HepG2 (cell line): ENCODE data around the gene PRM2. TPM values are rescaled to one million over a fixed set of nuclear protein-coding genes. Genes with fewer than 3 reads are reported as not detected.

ENCODE experiments used
- BHLHE40 ChIP-seq: IDR thresholded peaks from 2 replicates; pipeline ENCODE4 v1.6.1; 2011; ENCODE audit warnings: low read length, improper control_type of control experiment
- E2F1 ChIP-seq: sonication (generic); formaldehyde crosslinking; IDR thresholded peaks from 2 replicates; pipeline ENCODE4 v1.5.0; 2020; ENCODE audit warnings: missing genetic modification reagents
- FOXP4 ChIP-seq: sonication (generic); formaldehyde crosslinking; IDR thresholded peaks from 2 replicates; pipeline ENCODE4 v1.4.0; 2020; ENCODE audit warnings: missing genetic modification reagents
- JDP2 ChIP-seq: sonication (generic); formaldehyde crosslinking; IDR thresholded peaks from 2 replicates; pipeline ENCODE4 v1.8.1; 2022; ENCODE audit warnings: missing genetic modification reagents, borderline replicate concordance
- MXD4 ChIP-seq: IDR thresholded peaks from 2 replicates; pipeline ENCODE4 v1.6.1; 2016; ENCODE audit warnings: mild to moderate bottlenecking, missing biosample characterization, missing genetic modification reagents
- PAF1 ChIP-seq: IDR thresholded peaks from 2 replicates; pipeline ENCODE4 v1.6.1; 2016; ENCODE audit warnings: missing genetic modification reagents, missing compliant biosample characterization
- RBM22 ChIP-seq: fragments of 200-400 bp; formaldehyde crosslinking; optimal IDR thresholded peaks from 2 replicates; pipeline ENCODE3; 2017; ENCODE audit warnings: mild to moderate bottlenecking, low read length, moderate library complexity
- SNAI1 ChIP-seq: sonication (generic); formaldehyde crosslinking; IDR thresholded peaks from 2 replicates; pipeline ENCODE4 v1.5.0; 2020; ENCODE audit warnings: mild to moderate bottlenecking, missing genetic modification reagents, borderline replicate concordance
- ZFX ChIP-seq: sonication (generic); formaldehyde crosslinking; IDR thresholded peaks from 2 replicates; pipeline ENCODE4 v1.4.0; 2020; ENCODE audit warnings: mild to moderate bottlenecking, low read depth, missing genetic modification reagents, moderate library complexity
- ZNF10 ChIP-seq: sonication (generic); formaldehyde crosslinking; IDR thresholded peaks from 2 replicates; pipeline ENCODE4 v1.4.0; 2020; ENCODE audit warnings: mild to moderate bottlenecking, low read depth, missing genetic modification reagents, borderline replicate concordance
- ZNF460 ChIP-seq: sonication (generic); formaldehyde crosslinking; IDR thresholded peaks from 2 replicates; pipeline ENCODE4 v1.5.1; 2020; ENCODE audit warnings: missing genetic modification reagents, mild to moderate bottlenecking, borderline replicate concordance
- ZNF547 ChIP-seq: sonication (generic); formaldehyde crosslinking; IDR thresholded peaks from 2 replicates; pipeline ENCODE4 v1.5.1; 2020; ENCODE audit warnings: mild to moderate bottlenecking, missing genetic modification reagents
- ZNF790 ChIP-seq: sonication (generic); formaldehyde crosslinking; IDR thresholded peaks from 2 replicates; pipeline ENCODE4 v1.8.0; 2022; ENCODE audit warnings: missing genetic modification reagents, mild to moderate bottlenecking, borderline replicate concordance
- ZNF83 ChIP-seq: sonication (generic); formaldehyde crosslinking; IDR thresholded peaks from 2 replicates; pipeline ENCODE4 v1.4.0; 2020; ENCODE audit warnings: missing genetic modification reagents, mild to moderate bottlenecking, borderline replicate concordance
- ZNF841 ChIP-seq: sonication (generic); formaldehyde crosslinking; IDR thresholded peaks from 2 replicates; pipeline ENCODE4 v1.8.1; 2023; ENCODE audit warnings: missing genetic modification reagents, borderline replicate concordance
- polyA plus RNA-seq, 8 experiments: library from polyadenylated mRNA; depleted of rRNA in 3 of 8; stranded (reverse) in 7 of 8; unstranded in 1 of 8; fragments of >200 nt; fragmentation: Illumina TruSeq in 4 of 8; extraction: Trizol in 4 of 8; gene quantifications; 2 replicates each; pipeline versions ENCODE4 v1.2.1 to v1.2.3, GENCODE V29; 2011 to 2016; ENCODE audit warnings: low read depth in 4 of 8, missing spikeins in 1 of 8, mixed read lengths in 1 of 8; ENCODE audit not compliant: insufficient read depth in 1 of 8
- total RNA-seq, 5 experiments: library from RNA; depleted of rRNA; stranded (reverse); fragments of >200 nt; fragmentation: Illumina TruSeq; extraction: Trizol; gene quantifications; 2 replicates each; pipeline ENCODE4 v1.2.3, GENCODE V29; 2016; ENCODE audit warnings: low read depth in 1 of 5
- TF ChIP-seq, protein P1 (sequence below): sonication (generic); formaldehyde crosslinking; IDR thresholded peaks from 2 replicates; pipeline ENCODE4 v1.4.0; 2020; ENCODE audit warnings: mild to moderate bottlenecking, missing genetic modification reagents, borderline replicate concordance
- TF ChIP-seq, protein P2 (sequence below): sonication (generic); formaldehyde crosslinking; IDR thresholded peaks from 2 replicates; pipeline ENCODE4 v1.4.0; 2020; ENCODE audit warnings: missing genetic modification reagents, borderline replicate concordance

Gene PRM2
- total and polyA plus RNA-seq, 2 of the 13 experiments (the other 11 are each of a cell fraction or from before 2014, with no cell fraction given) = 0.54 TPM; not detected in 1

DNA sequence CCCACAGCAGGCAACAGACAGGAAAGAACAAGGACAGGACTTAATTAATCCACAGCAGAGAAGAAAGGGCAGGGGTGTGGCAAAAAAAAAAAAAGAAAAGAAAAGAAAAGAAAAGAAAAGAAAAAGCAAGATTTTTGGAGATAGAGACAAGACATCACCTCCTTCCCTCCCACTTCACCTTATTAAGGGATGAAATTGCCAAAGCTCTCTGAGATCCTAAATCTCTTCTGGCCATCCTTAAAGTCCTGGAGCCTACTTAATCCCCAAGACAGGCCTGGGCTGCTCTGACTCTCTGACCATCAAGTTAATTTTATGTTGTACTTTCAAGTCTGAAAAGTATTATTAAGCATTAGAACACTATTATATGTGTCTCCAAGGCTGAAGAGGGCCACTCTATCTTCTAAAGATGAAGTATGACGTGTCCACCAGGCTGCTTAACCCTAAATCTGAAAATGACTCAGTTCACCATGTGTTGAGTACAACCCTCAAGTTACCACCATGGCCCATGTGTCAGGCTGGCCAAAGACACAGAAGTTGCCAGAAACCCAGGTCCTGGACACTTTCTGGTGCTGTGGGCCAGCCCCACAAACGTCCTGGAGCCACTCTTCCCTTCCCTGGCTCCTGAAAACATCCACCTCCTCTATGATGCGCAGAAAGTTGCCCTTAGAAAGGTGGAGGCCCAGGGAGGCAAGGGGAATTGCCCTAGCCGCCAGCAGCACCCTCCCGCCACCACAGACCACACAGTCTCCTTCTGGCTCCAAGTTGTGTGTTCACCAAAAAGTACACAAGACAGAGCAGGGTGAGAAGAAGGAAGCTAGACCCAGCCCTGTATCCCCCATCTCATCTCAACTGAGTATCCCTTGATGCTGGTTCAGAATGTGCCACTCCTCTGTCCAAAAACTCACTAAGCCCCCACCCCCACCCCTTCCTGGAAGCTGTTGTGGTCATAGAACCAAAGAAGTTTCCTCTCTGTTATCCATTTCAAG is 23.0 kb downstream of the PRM2 start (continued):
- TF ChIP-seq, protein P1, sequence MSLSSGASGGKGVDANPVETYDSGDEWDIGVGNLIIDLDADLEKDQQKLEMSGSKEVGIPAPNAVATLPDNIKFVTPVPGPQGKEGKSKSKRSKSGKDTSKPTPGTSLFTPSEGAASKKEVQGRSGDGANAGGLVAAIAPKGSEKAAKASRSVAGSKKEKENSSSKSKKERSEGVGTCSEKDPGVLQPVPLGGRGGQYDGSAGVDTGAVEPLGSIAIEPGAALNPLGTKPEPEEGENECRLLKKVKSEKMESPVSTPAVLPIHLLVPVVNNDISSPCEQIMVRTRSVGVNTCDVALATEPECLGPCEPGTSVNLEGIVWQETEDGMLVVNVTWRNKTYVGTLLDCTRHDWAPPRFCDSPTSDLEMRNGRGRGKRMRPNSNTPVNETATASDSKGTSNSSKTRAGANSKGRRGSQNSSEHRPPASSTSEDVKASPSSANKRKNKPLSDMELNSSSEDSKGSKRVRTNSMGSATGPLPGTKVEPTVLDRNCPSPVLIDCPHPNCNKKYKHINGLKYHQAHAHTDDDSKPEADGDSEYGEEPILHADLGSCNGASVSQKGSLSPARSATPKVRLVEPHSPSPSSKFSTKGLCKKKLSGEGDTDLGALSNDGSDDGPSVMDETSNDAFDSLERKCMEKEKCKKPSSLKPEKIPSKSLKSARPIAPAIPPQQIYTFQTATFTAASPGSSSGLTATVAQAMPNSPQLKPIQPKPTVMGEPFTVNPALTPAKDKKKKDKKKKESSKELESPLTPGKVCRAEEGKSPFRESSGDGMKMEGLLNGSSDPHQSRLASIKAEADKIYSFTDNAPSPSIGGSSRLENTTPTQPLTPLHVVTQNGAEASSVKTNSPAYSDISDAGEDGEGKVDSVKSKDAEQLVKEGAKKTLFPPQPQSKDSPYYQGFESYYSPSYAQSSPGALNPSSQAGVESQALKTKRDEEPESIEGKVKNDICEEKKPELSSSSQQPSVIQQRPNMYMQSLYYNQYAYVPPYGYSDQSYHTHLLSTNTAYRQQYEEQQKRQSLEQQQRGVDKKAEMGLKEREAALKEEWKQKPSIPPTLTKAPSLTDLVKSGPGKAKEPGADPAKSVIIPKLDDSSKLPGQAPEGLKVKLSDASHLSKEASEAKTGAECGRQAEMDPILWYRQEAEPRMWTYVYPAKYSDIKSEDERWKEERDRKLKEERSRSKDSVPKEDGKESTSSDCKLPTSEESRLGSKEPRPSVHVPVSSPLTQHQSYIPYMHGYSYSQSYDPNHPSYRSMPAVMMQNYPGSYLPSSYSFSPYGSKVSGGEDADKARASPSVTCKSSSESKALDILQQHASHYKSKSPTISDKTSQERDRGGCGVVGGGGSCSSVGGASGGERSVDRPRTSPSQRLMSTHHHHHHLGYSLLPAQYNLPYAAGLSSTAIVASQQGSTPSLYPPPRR (CRISPR knock-in tag) = no peak
- TF ChIP-seq ZNF547 (CRISPR knock-in tag) (no peak), JDP2 (no peak), ZFX (CRISPR knock-in tag) (peak; percentile 4; the same call in 1 of the 2 replicates), MXD4 (no peak), ZNF83 (CRISPR knock-in tag) (peak; percentile 68; the same call in 1 of the 2 replicates), ZNF460 (CRISPR knock-in tag) (no peak), BHLHE40 (no peak), SNAI1 (no peak), PAF1 (CRISPR knock-in tag) (peak; percentile 37; the same call in 1 of the 2 replicates), ZNF10 (CRISPR knock-in tag) (no peak), ZNF841 (CRISPR knock-in tag) (no peak), FOXP4 (no peak), RBM22 (peak; percentile 91), ZNF790 (CRISPR knock-in tag) (no peak), E2F1 (no peak)
- TF ChIP-seq, protein P2, sequence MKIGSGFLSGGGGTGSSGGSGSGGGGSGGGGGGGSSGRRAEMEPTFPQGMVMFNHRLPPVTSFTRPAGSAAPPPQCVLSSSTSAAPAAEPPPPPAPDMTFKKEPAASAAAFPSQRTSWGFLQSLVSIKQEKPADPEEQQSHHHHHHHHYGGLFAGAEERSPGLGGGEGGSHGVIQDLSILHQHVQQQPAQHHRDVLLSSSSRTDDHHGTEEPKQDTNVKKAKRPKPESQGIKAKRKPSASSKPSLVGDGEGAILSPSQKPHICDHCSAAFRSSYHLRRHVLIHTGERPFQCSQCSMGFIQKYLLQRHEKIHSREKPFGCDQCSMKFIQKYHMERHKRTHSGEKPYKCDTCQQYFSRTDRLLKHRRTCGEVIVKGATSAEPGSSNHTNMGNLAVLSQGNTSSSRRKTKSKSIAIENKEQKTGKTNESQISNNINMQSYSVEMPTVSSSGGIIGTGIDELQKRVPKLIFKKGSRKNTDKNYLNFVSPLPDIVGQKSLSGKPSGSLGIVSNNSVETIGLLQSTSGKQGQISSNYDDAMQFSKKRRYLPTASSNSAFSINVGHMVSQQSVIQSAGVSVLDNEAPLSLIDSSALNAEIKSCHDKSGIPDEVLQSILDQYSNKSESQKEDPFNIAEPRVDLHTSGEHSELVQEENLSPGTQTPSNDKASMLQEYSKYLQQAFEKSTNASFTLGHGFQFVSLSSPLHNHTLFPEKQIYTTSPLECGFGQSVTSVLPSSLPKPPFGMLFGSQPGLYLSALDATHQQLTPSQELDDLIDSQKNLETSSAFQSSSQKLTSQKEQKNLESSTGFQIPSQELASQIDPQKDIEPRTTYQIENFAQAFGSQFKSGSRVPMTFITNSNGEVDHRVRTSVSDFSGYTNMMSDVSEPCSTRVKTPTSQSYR (CRISPR knock-in tag) = no peak
